Spleen (tissue), 7 donors: Measurements from ENCODE around the gene TFAP2B.

Experiments
- POLR2AphosphoS5 ChIP-seq, 3 donors: sonication (generic); formaldehyde crosslinking; IDR thresholded peaks; one replicate each; pipeline ENCODE4 v1.5.1; 2017; ENCODE audit warnings: antibody characterized with exemption in 3 of 3
- TF ChIP-seq, protein P1 (sequence below), 11 experiments: fragments of 200-600 bp in 7 of 11; fragments of 450-650 bp in 4 of 11; sonication (generic) in 4 of 11; IDR thresholded peaks in 8 of 11; conservative IDR thresholded peaks in 3 of 11; 1 replicate in 7 of 11; 2 replicates in 4 of 11; pipeline versions ENCODE4 v1.4.0 to v1.8.0; 2016 to 2021; ENCODE audit warnings: antibody characterized with exemption in 11 of 11, inconsistent platforms in 4 of 11, mild to moderate bottlenecking in 1 of 11
- donor health status: DM: no; HTN: no; CAD: no; lungs with moderate emphysema.
- donor health status: DM: no; HTN: no; CAD: no.
- donor health status: DM: no; HTN: no; CAD: no.

- TF ChIP-seq, protein P1, sequence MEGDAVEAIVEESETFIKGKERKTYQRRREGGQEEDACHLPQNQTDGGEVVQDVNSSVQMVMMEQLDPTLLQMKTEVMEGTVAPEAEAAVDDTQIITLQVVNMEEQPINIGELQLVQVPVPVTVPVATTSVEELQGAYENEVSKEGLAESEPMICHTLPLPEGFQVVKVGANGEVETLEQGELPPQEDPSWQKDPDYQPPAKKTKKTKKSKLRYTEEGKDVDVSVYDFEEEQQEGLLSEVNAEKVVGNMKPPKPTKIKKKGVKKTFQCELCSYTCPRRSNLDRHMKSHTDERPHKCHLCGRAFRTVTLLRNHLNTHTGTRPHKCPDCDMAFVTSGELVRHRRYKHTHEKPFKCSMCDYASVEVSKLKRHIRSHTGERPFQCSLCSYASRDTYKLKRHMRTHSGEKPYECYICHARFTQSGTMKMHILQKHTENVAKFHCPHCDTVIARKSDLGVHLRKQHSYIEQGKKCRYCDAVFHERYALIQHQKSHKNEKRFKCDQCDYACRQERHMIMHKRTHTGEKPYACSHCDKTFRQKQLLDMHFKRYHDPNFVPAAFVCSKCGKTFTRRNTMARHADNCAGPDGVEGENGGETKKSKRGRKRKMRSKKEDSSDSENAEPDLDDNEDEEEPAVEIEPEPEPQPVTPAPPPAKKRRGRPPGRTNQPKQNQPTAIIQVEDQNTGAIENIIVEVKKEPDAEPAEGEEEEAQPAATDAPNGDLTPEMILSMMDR (IDR thresholded peaks at IDR 0.05 in 8 of 11, conservative IDR thresholded peaks at IDR 0.05 in 3 of 11): no peak
- no peak for TF ChIP-seq POLR2AphosphoS5 (IDR thresholded peaks at IDR 0.05)
These were observed 12.5 kb downstream of the TFAP2B start for GRCh38 chr6:50831186-50831585.
